Measurements from ENCODE around the gene GRID2. TPM values are rescaled to one million over a fixed set of nuclear protein-coding genes. Genes with fewer than 3 reads are reported as not detected.

The GRID2 gene
- total RNA-seq, 1 donor from 2014 or later, result 11.6 TPM

DNA sequence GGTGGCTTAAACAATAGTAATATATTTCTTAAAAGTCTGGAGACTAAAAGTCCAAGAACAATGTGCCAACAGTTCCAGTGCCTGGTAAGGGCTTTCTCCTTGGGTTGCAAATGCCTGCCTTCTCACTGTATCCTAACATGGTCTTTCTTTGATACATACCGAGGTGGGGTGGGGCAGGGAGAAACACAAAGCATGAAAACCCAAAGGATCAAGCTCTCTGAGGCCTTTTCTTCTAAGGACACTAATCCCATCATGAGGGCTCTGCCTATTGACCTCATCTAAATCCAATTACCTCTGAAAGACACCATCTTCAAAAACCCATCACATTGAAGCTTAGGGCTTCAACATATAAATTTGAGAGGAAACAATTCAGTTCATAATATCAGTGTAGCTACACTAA, 311.3 kb downstream of the GRID2 start:
- DNase-seq (ENCODE audit: low spot score), result no peak
- Mint-ChIP-seq H3K27ac (ENCODE audit: unreplicated experiment) (no peak overlapping the region), H3K36me3 (ENCODE audit: low read depth, unreplicated experiment) (no peaks in the 10 kb centered on the region), H3K4me1 (ENCODE audit: unreplicated experiment) (peaks cover 14% of the 10 kb centered on the region), H3K27me3 (ENCODE audit: unreplicated experiment) (no peaks in the 10 kb centered on the region), H3K4me3 (ENCODE audit: unreplicated experiment) (no peak overlapping the region), H3K9me3 (ENCODE audit: unreplicated experiment) (no peaks in the 10 kb centered on the region)
- TF ChIP-seq, protein P1, sequence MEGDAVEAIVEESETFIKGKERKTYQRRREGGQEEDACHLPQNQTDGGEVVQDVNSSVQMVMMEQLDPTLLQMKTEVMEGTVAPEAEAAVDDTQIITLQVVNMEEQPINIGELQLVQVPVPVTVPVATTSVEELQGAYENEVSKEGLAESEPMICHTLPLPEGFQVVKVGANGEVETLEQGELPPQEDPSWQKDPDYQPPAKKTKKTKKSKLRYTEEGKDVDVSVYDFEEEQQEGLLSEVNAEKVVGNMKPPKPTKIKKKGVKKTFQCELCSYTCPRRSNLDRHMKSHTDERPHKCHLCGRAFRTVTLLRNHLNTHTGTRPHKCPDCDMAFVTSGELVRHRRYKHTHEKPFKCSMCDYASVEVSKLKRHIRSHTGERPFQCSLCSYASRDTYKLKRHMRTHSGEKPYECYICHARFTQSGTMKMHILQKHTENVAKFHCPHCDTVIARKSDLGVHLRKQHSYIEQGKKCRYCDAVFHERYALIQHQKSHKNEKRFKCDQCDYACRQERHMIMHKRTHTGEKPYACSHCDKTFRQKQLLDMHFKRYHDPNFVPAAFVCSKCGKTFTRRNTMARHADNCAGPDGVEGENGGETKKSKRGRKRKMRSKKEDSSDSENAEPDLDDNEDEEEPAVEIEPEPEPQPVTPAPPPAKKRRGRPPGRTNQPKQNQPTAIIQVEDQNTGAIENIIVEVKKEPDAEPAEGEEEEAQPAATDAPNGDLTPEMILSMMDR (IDR thresholded peaks at IDR 0.05; ENCODE audit: unreplicated experiment), result no peak

- H3K9me3 Mint-ChIP-seq (ENCODE audit: unreplicated experiment), result no peaks in the 10 kb centered on the region
- H3K27ac Mint-ChIP-seq (ENCODE audit: unreplicated experiment), result no peak overlapping the region
- TF ChIP-seq, protein P1 (IDR thresholded peaks at IDR 0.05; ENCODE audit: unreplicated experiment), result no peak
- H3K4me3 Mint-ChIP-seq (ENCODE audit: unreplicated experiment), result no peak overlapping the region
- no peak for DNase-seq (ENCODE audit: low spot score)
- no peaks in the 10 kb centered on the region for H3K36me3 Mint-ChIP-seq (ENCODE audit: low read depth, unreplicated experiment)
- H3K4me1 Mint-ChIP-seq (ENCODE audit: unreplicated experiment), result peaks cover 7% of the 10 kb centered on the region
- H3K27me3 Mint-ChIP-seq (ENCODE audit: unreplicated experiment), result no peaks in the 10 kb centered on the region
Observed at GRCh38 chr4:92618968-92619367, 315.2 kb downstream of the GRID2 start.

DNA sequence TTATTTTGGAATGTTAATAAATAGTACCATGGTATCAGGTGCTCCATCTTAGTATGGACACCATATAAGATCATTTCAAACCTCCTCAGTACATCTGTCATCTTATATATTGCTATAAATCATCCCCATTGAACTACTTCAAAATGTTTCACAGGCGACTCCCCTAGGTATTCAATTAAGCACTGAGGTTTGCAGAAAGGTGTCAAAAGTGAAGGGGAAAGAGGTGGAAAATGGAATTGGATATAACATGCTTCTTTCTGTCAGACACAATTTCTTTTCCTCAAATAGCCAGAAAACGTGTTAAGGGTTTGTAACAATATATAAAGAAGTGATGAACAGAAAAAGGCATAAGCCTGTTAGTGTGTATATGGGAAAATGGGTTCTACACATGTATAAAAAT, 325.5 kb downstream of the GRID2 start:
- H3K27me3 Mint-ChIP-seq (ENCODE audit: unreplicated experiment), result no peaks in the 10 kb centered on the region
- no peak overlapping the region for H3K27ac Mint-ChIP-seq (ENCODE audit: unreplicated experiment)
- no peaks in the 10 kb centered on the region for H3K9me3 Mint-ChIP-seq (ENCODE audit: unreplicated experiment)
- H3K4me1 Mint-ChIP-seq (ENCODE audit: unreplicated experiment), result no peaks in the 10 kb centered on the region
- no peak for DNase-seq (ENCODE audit: low spot score)
- H3K4me3 Mint-ChIP-seq (ENCODE audit: unreplicated experiment), result no peak overlapping the region
- no peaks in the 10 kb centered on the region for H3K36me3 Mint-ChIP-seq (ENCODE audit: low read depth, unreplicated experiment)
- TF ChIP-seq, protein P1 (IDR thresholded peaks at IDR 0.05; ENCODE audit: unreplicated experiment), result no peak

DNA sequence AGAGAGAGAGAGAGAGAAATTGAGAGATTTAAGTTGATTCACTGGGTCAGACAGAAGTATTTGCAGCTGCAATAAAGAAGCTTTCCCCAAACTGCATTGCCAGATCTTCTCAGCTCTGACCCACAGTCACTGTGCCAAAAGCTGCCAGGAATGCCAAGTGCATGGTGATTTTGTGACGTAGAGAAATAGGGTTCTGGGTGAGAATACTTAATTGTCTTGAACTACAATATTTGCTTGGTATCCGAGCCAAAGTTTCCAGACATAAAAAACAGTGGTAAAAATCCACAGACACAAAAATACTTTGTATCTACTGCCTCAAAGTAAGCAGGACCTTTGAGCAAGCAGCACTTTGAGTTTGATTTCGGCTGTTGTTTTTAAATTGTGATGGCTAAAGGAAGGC, 331.1 kb downstream of the GRID2 start:
- Mint-ChIP-seq H3K4me1 (ENCODE audit: unreplicated experiment) (no peaks in the 10 kb centered on the region), H3K4me3 (ENCODE audit: unreplicated experiment) (no peak overlapping the region), H3K27ac (ENCODE audit: unreplicated experiment) (no peak overlapping the region), H3K27me3 (ENCODE audit: unreplicated experiment) (no peaks in the 10 kb centered on the region), H3K36me3 (ENCODE audit: low read depth, unreplicated experiment) (no peaks in the 10 kb centered on the region), H3K9me3 (ENCODE audit: unreplicated experiment) (no peaks in the 10 kb centered on the region)
- TF ChIP-seq, protein P1 (IDR thresholded peaks at IDR 0.05; ENCODE audit: unreplicated experiment), result no peak
- no peak for DNase-seq (ENCODE audit: low spot score)

DNA sequence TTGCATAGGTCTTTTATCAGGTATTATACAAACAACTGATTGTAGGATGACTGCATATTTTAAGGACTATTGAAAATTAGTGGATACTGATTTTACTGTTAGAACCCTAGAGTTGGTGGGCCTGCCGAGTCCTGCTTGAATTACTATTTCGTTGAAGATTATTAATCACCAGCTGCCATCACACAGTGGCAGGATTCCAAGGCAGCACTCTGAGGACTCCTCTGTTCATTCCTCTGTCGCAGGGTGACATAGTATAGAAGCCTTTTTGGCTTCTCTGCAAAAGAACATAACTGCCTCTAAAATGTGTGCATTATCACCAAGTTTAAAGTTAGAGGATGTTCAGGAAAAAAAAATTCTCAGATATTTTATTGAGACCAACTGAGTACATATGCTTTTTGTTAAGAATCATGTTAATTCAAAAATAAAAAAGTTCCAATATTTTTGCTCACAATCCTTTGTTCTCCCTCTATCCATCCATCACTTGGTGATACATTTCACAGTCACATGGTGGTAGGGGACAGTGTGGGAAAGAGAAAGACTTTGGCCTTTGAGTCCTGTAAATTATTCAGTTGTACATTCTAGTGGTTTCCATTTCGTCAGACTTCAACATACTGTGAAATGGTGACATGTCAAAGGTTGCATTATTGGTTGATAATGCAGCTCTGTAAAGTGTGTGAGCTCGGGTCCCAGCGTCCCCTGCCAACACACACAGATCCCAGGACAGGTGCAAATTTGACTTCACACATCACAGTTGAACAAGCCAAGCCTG, 332.5 kb downstream of the GRID2 start:
- Mint-ChIP-seq H3K4me3 (ENCODE audit: unreplicated experiment) (no peak overlapping the region), H3K27ac (ENCODE audit: unreplicated experiment) (no peak overlapping the region)

More for the DNA sequence above, 332.5 kb downstream of the GRID2 start:
- Mint-ChIP-seq H3K4me1 (ENCODE audit: unreplicated experiment) (no peaks in the 10 kb centered on the region), H3K9me3 (ENCODE audit: unreplicated experiment) (no peaks in the 10 kb centered on the region), H3K27me3 (ENCODE audit: unreplicated experiment) (peaks cover 1% of the 10 kb centered on the region), H3K36me3 (ENCODE audit: low read depth, unreplicated experiment) (no peaks in the 10 kb centered on the region)
- TF ChIP-seq, protein P1 (IDR thresholded peaks at IDR 0.05; ENCODE audit: unreplicated experiment), result no peak
- no peak for DNase-seq (ENCODE audit: low spot score)
